ENCODE data around the gene DLGAP1. TPM values are rescaled to one million over a fixed set of nuclear protein-coding genes. Genes with fewer than 3 reads are reported as not detected.

DLGAP1 gene
- total and polyA plus RNA-seq, 4 donors: 0.06 to 1.2 (median 0.17) TPM; not detected in 1

GRCh38 chr18:3723554-3723953 lies 731.6 kb downstream of the DLGAP1 start (continued):
- no peak for TF ChIP-seq ATF3 (IDR thresholded peaks at IDR 0.05)

- WGBS: 17% methylated on average over 5 of the region's 5 CpGs
- Histone ChIP-seq H3K27me3 (ENCODE audit: control insufficient read depth in 4 of 4, insufficient read depth in 4 of 4, low read length in 3 of 4) (no peaks in the 10 kb centered on the region), H3K36me3 (ENCODE audit: control insufficient read depth in 4 of 4, insufficient read depth in 3 of 4, low read depth in 1 of 4, low read length in 3 of 4) (no peaks in the 10 kb centered on the region), H3K4me1 (ENCODE audit: control insufficient read depth in 4 of 4, insufficient read depth in 4 of 4, low read length in 3 of 4) (peaks cover 4 to 23% (median 12%) of the 10 kb centered on the region in 4 donors), H3K27ac (ENCODE audit: low read depth in 1 of 2, low read length in 2 of 2) (peak overlapping the region; percentile 31 to 45), H3K9ac (ENCODE audit: low read depth in 1 of 2, low read length in 2 of 2) (peak overlapping the region in 1 of 2 donors; percentile 4), H3K4me3 (ENCODE audit: low read depth in 1 of 3, low read length in 3 of 3) (no peak overlapping the region), H3K9me3 (ENCODE audit: control insufficient read depth in 4 of 4, low read length in 3 of 4) (no peaks in the 10 kb centered on the region)
- DNase-seq (ENCODE audit: low spot score): no peak
- TF ChIP-seq HNF4A (conservative IDR thresholded peaks at IDR 0.05) (peak; percentile 84 to 87), SP1 (IDR thresholded peaks at IDR 0.05) (peak; percentile 62), JUND (IDR thresholded peaks at IDR 0.05) (peak in 1 of 2 donors; percentile 49), ZBTB33 (IDR thresholded peaks at IDR 0.05) (peak; percentile 21), REST (IDR thresholded peaks at IDR 0.05) (peak; percentile 12), EGR1 (IDR thresholded peaks at IDR 0.05; ENCODE audit: low read depth in 2 of 2) (no peak), FOXA1 (IDR thresholded peaks at IDR 0.05) (peak; percentile 38), RXRA (IDR thresholded peaks at IDR 0.05) (peak in 1 of 2 donors; percentile 49), MAX (IDR thresholded peaks at IDR 0.05) (no peak), GABPA (IDR thresholded peaks at IDR 0.05 in 1 of 2, conservative IDR thresholded peaks at IDR 0.05 in 1 of 2) (no peak), ATF3 (IDR thresholded peaks at IDR 0.05) (no peak), HNF4G (IDR thresholded peaks at IDR 0.05) (peak; percentile 36), TAF1 (conservative IDR thresholded peaks at IDR 0.05) (no peak), RAD21 (IDR thresholded peaks at IDR 0.05) (no peak), FOXA2 (IDR thresholded peaks at IDR 0.05) (peak; percentile 39), NR2F2 (IDR thresholded peaks at IDR 0.05) (no peak), YY1 (IDR thresholded peaks at IDR 0.05) (peak; percentile 1), CTCF (IDR thresholded peaks at IDR 0.05; ENCODE audit: low read depth, low read length, missing input control) (no peak)
Measured at GRCh38 chr18:3722649-3723433, 732.3 kb downstream of the DLGAP1 start.

Measured in liver (tissue), 9 donors.